ENCODE measurements around the gene DHRS4L2.
"Not testable (repeated sequence)": the region's sequence is repeated elsewhere in the genome, so short reads cannot be mapped to it uniquely, and the experiment has no call there.

Gene DHRS4L2

GRCh38 chr14:23981951-23982813, 6.5 kb upstream of the DHRS4L2 start:
- DNase-seq (ENCODE audit: low spot score), result not testable (repeated sequence)
- in situ Hi-C loops (cut with MboI; ENCODE audit: low pct_unique_long_range_greater_than_20kb, low sequenced_read_pairs, unreplicated experiment), result loop anchor here (25.0 kb wide), 1 partner anchor 105 kb away; the partner anchor contains the start of gene PCK2

GRCh38 chr14:23984891-23985602, 3.7 kb upstream of the DHRS4L2 start:
- no peak for DNase-seq (ENCODE audit: low spot score)
- no peak for TF ChIP-seq CTCF (IDR thresholded peaks at IDR 0.05; ENCODE audit: extremely low read depth, insufficient read depth, missing control alignments)
- in situ Hi-C loops (cut with MboI; ENCODE audit: low pct_unique_long_range_greater_than_20kb, low sequenced_read_pairs, unreplicated experiment), result loop anchor here (25.0 kb wide), 1 partner anchor 102 kb away; the partner anchor contains the start of gene PCK2

- DNase-seq (ENCODE audit: low spot score), result not testable (repeated sequence)
- in situ Hi-C loops (cut with MboI; ENCODE audit: low pct_unique_long_range_greater_than_20kb, low sequenced_read_pairs, unreplicated experiment), result loop anchor here (25.0 kb wide), 1 partner anchor 99 kb away; the partner anchor contains the start of gene PCK2
Measured at GRCh38 chr14:23988223-23988606, 514 bp upstream of the DHRS4L2 start.

- DNase-seq (ENCODE audit: low spot score), result peak; percentile 48
Measured at GRCh38 chr14:23989734-23990445, 1.2 kb downstream of the DHRS4L2 start.

GRCh38 chr14:23990961-23991360, 2.2 kb downstream of the DHRS4L2 start:
- not testable (repeated sequence) for DNase-seq (ENCODE audit: low spot score)

More at GRCh38 chr14:23989734-23990445, 1.2 kb downstream of the DHRS4L2 start:
- in situ Hi-C loops (cut with MboI; ENCODE audit: low pct_unique_long_range_greater_than_20kb, low sequenced_read_pairs, unreplicated experiment), result loop anchor here (25.0 kb wide), 1 partner anchor 97 kb away; the partner anchor contains the start of gene PCK2

GRCh38 chr14:23993042-23993441, 4.3 kb downstream of the DHRS4L2 start:
- DNase-seq (ENCODE audit: low spot score), result not testable (repeated sequence)
- in situ Hi-C loops (cut with MboI; ENCODE audit: low pct_unique_long_range_greater_than_20kb, low sequenced_read_pairs, unreplicated experiment), result loop anchor here (25.0 kb wide), 1 partner anchor 94 kb away; the partner anchor contains the start of gene PCK2

More at GRCh38 chr14:23990961-23991360, 2.2 kb downstream of the DHRS4L2 start:
- in situ Hi-C loops (cut with MboI; ENCODE audit: low pct_unique_long_range_greater_than_20kb, low sequenced_read_pairs, unreplicated experiment), result loop anchor here (25.0 kb wide), 1 partner anchor 96 kb away; the partner anchor contains the start of gene PCK2

GRCh38 chr14:23996009-23996408, 7.3 kb downstream of the DHRS4L2 start:
- in situ Hi-C loops (cut with MboI; ENCODE audit: low pct_unique_long_range_greater_than_20kb, low sequenced_read_pairs, unreplicated experiment), result loop anchor here (25.0 kb wide), 1 partner anchor 91 kb away; the partner anchor contains the start of gene PCK2
- DNase-seq (ENCODE audit: low spot score), result not testable (repeated sequence)

GRCh38 chr14:23996825-23997224, 8.1 kb downstream of the DHRS4L2 start:
- in situ Hi-C loops (cut with MboI; ENCODE audit: low pct_unique_long_range_greater_than_20kb, low sequenced_read_pairs, unreplicated experiment), result loop anchor here (25.0 kb wide), 1 partner anchor 90 kb away; the partner anchor contains the start of gene PCK2
- not testable (repeated sequence) for DNase-seq (ENCODE audit: low spot score)

GRCh38 chr14:23999640-24000039, 10.9 kb downstream of the DHRS4L2 start:
- in situ Hi-C loops (cut with MboI; ENCODE audit: low pct_unique_long_range_greater_than_20kb, low sequenced_read_pairs, unreplicated experiment), result loop anchor here (25.0 kb wide), 1 partner anchor 88 kb away; the partner anchor contains the start of gene PCK2
- not testable (repeated sequence) for DNase-seq (ENCODE audit: low spot score)

- DNase-seq (ENCODE audit: low spot score); in situ Hi-C loops (cut with MboI; ENCODE audit: low pct_unique_long_range_greater_than_20kb, low sequenced_read_pairs, unreplicated experiment): not testable (repeated sequence)
Measured at GRCh38 chr14:24001078-24001477, 12.3 kb downstream of the DHRS4L2 start.

- in situ Hi-C loops (cut with MboI; ENCODE audit: low pct_unique_long_range_greater_than_20kb, low sequenced_read_pairs, unreplicated experiment); DNase-seq (ENCODE audit: low spot score): not testable (repeated sequence)
Measured at GRCh38 chr14:24001679-24002078, 12.9 kb downstream of the DHRS4L2 start.

- in situ Hi-C loops (cut with MboI; ENCODE audit: low pct_unique_long_range_greater_than_20kb, low sequenced_read_pairs, unreplicated experiment); DNase-seq (ENCODE audit: low spot score): not testable (repeated sequence)
Measured at GRCh38 chr14:24006471-24006816, 17.7 kb downstream of the DHRS4L2 start.

GRCh38 chr14:24006817-24007652, 18.3 kb downstream of the DHRS4L2 start:
- in situ Hi-C loops (cut with MboI; ENCODE audit: low pct_unique_long_range_greater_than_20kb, low sequenced_read_pairs, unreplicated experiment); DNase-seq (ENCODE audit: low spot score): not testable (repeated sequence)

Data from GM13977 (cell line).